GM19099 (cell line): ENCODE data around the gene ADAP1.

Source experiments
- POLR2A ChIP-seq: IDR thresholded peaks from 3 replicates; pipeline ENCODE4 v1.6.1; 2011; ENCODE audit warnings: low read depth; ENCODE audit not compliant: insufficient read length; ENCODE audit errors: extremely low read depth

The ADAP1 gene

DNA sequence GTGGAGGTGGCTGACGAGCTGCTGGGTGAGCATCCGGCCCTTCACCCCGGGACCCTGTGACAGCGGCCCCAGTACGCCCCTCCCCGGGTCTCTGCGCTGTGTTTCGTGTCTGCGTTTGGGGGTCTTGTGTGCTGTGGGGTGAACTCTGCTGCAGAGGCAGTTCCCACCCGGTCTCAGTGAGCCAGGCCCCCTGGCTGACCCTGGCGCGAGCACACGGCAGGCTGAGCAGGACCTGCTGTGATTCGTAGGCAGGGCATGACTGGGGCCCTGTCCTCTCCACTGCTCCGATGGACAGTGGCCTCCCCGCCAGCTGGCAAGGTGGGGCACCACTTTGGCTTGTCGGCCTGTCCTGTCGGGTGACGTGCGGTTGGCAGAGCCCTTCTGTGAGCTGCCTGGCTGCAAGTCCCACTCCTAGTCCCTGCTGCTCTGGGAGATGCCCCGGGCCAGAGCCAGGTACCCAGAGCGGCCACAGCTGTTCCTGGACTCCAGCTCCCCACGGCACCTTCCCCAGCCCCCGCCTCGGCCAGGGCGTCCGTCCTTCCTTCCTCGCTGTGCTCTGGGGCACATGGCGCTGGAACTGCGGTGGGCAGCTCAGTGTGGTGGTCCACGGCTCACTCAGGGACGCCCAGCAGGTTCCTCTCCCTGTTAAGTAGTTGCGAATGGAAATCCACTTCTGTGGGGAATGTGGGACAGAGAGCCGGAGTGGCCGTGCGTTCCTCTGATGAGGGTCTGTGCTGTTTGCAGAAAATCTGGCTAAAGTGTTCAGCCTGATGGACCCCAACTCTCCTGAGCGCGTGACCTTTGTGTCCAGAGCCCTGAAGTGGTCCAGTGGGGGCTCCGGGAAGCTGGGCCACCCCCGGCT lies 67.6 kb downstream of the ADAP1 start:
- no peak for TF ChIP-seq POLR2A

GRCh38 chr7:885893-886625 lies 68.4 kb downstream of the ADAP1 start:
- no peak for TF ChIP-seq POLR2A

GRCh38 chr7:885261-885892 lies 69.1 kb downstream of the ADAP1 start:
- no peak for TF ChIP-seq POLR2A

DNA sequence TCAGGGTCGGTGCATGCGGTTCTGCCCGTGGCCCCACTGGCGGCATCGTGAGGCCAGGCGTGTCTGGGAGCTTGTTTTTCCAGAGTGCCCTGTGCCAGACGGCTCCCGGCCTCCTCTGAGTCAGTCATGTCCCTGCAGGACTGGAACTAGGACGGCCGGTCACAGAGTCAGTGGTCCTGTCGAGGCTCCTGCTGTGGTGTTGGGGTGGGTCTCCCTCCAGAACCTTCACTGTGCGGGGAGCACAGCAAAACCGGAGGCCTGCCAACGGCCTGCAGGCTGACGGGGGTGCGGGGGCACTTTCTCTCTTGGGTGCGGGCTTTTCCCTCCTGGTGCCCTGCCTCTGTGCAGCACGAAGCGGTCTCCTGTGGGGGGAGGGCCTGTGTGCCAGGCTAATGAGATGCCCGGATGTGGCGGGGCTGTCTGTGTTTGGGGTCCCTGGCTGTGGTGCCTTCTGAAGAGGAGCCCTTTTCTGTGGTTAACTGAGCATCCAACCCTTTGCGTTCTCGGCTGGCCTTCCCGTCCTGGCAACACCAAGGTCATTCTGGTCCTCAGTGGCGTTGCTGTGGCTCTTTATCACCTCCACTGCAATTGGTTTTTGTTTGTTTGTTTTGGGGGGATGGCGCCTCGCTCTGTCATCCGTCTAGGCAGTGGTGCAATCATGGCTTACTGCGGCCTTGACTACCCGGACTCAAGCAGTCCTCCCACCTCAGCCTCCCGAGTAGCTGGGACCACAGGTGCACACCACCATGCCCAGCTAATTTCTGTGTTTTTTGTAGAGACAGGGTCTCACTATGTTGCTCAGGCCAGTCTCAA lies 70.1 kb downstream of the ADAP1 start:
- no peak for TF ChIP-seq POLR2A

DNA sequence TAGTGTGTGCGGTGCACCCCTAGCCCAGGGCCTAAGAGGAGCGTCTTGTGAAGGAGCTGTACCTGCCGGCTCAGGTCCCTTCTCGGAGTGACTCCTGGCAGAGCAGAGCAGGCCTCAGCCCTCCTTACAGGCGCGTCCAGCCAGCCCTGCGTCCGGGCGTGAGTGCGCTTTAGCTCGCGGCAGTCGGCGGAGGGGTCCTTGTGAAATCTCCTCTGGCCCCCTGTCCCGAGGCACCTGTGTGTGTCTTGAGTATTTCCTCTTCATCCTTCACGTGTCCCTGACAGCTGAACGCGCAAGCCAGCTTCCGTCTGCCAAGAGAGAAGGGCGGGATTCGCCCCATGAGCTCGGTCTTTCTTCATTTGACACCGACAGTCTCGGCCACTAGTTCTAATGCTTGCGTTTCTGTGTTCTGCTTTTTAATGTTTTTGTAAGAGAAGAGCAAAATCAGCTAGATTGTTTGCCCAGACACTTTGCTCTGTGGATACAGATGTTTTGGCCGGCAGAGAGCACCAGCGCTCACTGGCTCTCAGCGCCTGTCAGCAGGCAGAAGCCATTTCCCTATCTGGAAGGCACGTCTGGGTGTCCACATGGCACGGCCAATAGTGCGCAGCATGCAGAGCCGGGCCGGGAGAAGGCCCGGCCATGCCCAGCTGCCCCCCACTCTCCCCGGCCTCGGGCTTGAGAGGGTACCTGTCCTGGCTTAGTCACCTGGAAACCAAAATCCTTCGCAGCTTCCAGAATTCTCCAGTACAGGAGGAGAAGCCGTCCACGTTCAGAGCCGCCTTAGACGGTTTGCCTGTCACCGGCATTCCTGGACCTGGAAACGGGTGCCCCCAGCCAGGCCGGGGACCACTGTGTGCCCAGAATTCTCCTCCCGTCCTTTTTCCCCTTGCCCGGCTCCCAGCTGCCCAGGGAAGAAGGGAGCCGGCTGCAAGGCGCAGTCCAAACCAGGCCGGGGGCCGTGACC lies 71.1 kb downstream of the ADAP1 start:
- no peak for TF ChIP-seq POLR2A

DNA sequence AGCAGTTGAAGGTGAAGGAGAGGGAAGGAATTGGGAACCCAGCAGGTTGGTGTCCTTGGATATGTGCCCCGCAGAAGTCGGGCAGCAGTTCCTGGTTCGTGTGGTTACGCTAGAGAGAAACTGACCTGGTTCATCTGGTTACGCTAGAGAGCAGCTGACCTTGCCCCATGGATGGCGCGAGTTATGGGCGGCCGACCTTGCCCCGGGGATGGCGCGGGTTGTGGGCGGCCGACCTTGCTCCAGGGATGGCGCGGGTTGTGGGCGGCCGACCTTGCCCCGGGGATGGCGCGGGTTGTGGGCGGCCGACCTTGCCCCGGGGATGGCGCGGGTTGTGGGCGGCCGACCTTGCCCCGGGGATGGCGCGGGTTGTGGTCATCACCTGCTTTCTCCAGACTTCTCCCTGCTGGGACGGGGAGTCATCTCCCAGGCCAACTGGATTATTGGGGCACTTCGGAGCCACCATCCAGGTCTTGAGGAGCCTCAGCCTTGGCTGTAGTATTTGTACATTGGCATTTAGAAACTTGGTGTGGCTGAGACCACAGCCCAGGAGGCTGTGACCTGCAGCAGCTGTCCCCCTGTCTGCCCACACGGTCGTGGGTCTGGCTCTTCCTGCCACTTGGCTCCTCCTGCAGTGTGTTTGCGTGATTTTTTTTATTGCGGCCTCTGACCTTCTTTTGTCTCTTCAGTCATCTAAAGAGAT lies 72.0 kb downstream of the ADAP1 start:
- no peak for TF ChIP-seq POLR2A

GRCh38 chr7:881441-882234 lies 72.8 kb downstream of the ADAP1 start:
- TF ChIP-seq POLR2A: no peak

- no peak for TF ChIP-seq POLR2A
Measured at GRCh38 chr7:880450-880849, 74.0 kb downstream of the ADAP1 start.

DNA sequence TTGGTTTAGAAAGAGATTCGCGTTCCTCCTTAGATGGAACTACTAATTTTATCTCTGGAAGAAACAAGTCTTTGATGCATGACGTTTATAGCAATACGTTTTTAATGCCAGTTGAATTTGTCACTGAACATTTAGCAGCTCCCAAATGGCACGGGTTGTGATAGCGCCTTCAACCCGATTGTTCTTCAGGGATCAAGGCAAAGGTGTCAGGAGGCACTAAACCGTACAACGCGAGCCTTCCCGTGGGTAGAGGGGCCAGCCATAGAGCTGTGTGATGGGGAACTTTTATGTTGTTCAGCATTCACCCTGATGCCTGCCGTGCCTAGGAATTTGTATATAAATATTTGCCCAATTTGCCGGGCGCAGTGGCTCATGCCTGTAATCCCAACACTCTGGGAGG lies 74.8 kb downstream of the ADAP1 start:
- no peak for TF ChIP-seq POLR2A

GRCh38 chr7:879093-879492 lies 75.4 kb downstream of the ADAP1 start:
- TF ChIP-seq POLR2A: no peak

DNA sequence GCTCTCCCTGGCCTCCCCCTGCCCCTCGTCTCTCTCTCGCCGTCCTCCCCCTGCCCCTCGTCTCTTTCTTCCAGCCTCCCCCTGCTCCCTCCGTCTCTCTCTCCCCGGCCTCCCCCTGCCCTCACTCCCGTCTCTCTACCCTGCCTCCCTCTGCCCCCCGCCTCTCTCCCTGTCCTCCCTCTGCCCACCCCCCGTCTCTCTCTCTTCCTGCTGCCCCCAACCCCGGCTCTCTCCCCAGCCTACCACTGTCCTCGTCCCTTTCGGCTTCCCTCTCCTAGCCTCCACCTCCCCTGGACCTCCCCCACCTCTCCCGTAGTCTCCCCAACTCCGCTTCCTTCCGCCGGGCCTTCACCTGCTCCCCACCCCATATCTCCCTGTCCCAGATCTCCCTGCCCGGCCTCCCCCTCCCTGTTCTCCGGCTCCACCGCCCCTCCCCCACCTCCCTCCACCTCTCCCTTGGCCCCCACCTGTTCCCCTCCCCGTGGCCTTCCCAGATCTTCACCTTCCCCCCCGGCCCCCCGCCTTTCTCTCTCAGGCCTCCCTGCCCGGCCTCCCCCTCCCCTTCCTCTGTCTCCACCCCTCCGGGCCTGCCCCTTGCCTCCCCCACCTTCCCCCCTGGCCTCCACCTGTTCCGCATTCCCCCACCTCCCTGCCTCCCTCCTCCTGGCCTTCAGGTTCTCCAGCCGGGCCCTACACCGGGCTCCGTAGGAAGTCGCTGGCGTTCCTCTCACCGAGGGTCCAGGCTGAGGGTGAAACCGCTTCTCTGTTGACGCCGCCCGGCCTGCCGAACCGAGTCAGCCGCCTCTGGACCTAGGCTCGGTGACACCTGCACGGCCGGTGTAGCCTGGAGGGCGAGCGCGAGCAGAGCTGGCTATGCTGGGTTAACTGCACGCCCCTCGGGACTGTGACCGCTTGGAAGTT lies 76.9 kb downstream of the ADAP1 start:
- no peak for TF ChIP-seq POLR2A

DNA sequence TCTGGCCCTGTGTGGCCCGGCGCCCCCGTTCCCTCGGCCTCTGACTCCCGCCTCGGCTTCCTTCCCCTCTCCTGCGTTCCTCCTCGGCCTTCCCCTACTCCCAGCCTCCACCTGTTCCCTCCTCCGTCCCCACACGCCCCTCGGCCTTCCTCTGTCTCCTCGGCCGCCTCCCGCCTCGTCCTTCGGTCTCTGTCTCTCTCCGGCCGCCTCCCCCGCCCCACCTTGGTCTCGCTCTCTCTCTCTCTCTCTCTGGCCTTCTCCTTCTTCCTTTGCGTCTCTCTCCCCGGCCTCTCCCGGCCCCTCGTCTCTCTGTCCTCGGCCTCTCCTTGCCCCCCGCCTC lies 77.5 kb downstream of the ADAP1 start:
- TF ChIP-seq POLR2A: no peak
